ENCODE data around the gene ASIC2.

The ASIC2 gene

GRCh38 chr17:33292981-33293867, at the start of gene ASIC2:
ASIC2 (minus strand) TSS chr17:33293295.
- no peak for DNase-seq (ENCODE audit: low read depth in 2 of 2)

GRCh38 chr17:33342025-33342424, 48.9 kb upstream of the ASIC2 start:
- no peak for DNase-seq (ENCODE audit: low read depth in 2 of 2)

- DNase-seq (ENCODE audit: low read depth in 2 of 2), result no peak
These were observed 45.1 kb upstream of the ASIC2 start for GRCh38 chr17:33338242-33338641.

GRCh38 chr17:33335491-33336173, 42.5 kb upstream of the ASIC2 start:
- no peak for DNase-seq (ENCODE audit: low read depth in 2 of 2)

- no peak for DNase-seq (ENCODE audit: low read depth in 2 of 2)
These were observed 41.6 kb upstream of the ASIC2 start for GRCh38 chr17:33334703-33335102.

- DNase-seq (ENCODE audit: low read depth in 2 of 2), result no peak
These were observed 37.8 kb upstream of the ASIC2 start for GRCh38 chr17:33330877-33331276.

- no peak for DNase-seq (ENCODE audit: low read depth in 2 of 2)
These were observed 35.0 kb upstream of the ASIC2 start for GRCh38 chr17:33328129-33328528.

GRCh38 chr17:33324736-33325135, 31.6 kb upstream of the ASIC2 start:
- DNase-seq (ENCODE audit: low read depth in 2 of 2), result no peak

GRCh38 chr17:33322063-33322462, 29.0 kb upstream of the ASIC2 start:
- no peak for DNase-seq (ENCODE audit: low read depth in 2 of 2)

- DNase-seq (ENCODE audit: low read depth in 2 of 2), result no peak
These were observed 25.1 kb upstream of the ASIC2 start for GRCh38 chr17:33318241-33318640.

GRCh38 chr17:33316746-33317145, 23.7 kb upstream of the ASIC2 start:
- DNase-seq (ENCODE audit: low read depth in 2 of 2), result no peak

GRCh38 chr17:33310296-33310695, 17.2 kb upstream of the ASIC2 start:
- DNase-seq (ENCODE audit: low read depth in 2 of 2), result no peak

GRCh38 chr17:33303254-33303653, 10.2 kb upstream of the ASIC2 start:
- no peak for DNase-seq (ENCODE audit: low read depth in 2 of 2)

GRCh38 chr17:33302394-33302793, 9.3 kb upstream of the ASIC2 start:
- no peak for DNase-seq (ENCODE audit: low read depth in 2 of 2)

- no peak for DNase-seq (ENCODE audit: low read depth in 2 of 2)
These were observed 7.1 kb upstream of the ASIC2 start for GRCh38 chr17:33300241-33300640.

GRCh38 chr17:33299115-33299514, 6.0 kb upstream of the ASIC2 start:
- no peak for DNase-seq (ENCODE audit: low read depth in 2 of 2)

GRCh38 chr17:33297643-33298042, 4.5 kb upstream of the ASIC2 start:
- DNase-seq (ENCODE audit: low read depth in 2 of 2), result no peak

GRCh38 chr17:33294994-33295393, 1.9 kb upstream of the ASIC2 start:
- DNase-seq (ENCODE audit: low read depth in 2 of 2), result no peak

- no peak for DNase-seq (ENCODE audit: low read depth in 2 of 2)
These were observed 704 bp downstream of the ASIC2 start for GRCh38 chr17:33292201-33292980.

GRCh38 chr17:33291248-33292200, 1.6 kb downstream of the ASIC2 start:
- no peak for DNase-seq (ENCODE audit: low read depth in 2 of 2)

GRCh38 chr17:33290253-33290652, 2.8 kb downstream of the ASIC2 start:
- no peak for DNase-seq (ENCODE audit: low read depth in 2 of 2)

Measured in stimulated activated CD8-positive, alpha-beta memory T cell treated with anti-CD3 and anti-CD28 coated beads, Interleukin-2, amount 100 ng/mL, for 48 hours (primary cell).